BJ (cell line): ENCODE measurements around the gene RGS9. TPM values are rescaled to one million over a fixed set of nuclear protein-coding genes. Genes with fewer than 3 reads are reported as not detected.
A peak's percentile ranks its signal among the peaks of the same experiment; 100 is the strongest.

ENCODE experiments used
- CTCF ChIA-PET: fragments of 350-600 bp; formaldehyde crosslinking; extraction: SDS; loops from one replicate; lab custom pipeline; 2021; ENCODE audit warnings: antibody characterized with exemption, inconsistent platforms; lab: Yijun Ruan, JAX
- POLR2A ChIA-PET: fragments of 300-600 bp; sonication (Branson Sonifier 250); formaldehyde crosslinking; extraction: SDS; loops from one replicate; lab custom pipeline; 2021; ENCODE audit warnings: antibody characterized with exemption; lab: Charles Lee
- DNase-seq: peaks from one replicate; pipeline ENCODE4 v3.0.0-alpha.2; 2011; ENCODE audit warnings: low read depth
- H3K27me3 ChIP-seq: 2 replicates; pipeline ENCODE4 v1.6.0; 2011; ENCODE audit warnings: low read length; ENCODE audit not compliant: control insufficient read depth, insufficient read depth
- H3K36me3 ChIP-seq: 2 replicates; pipeline ENCODE4 v1.5.1; 2011; ENCODE audit warnings: low read length; ENCODE audit not compliant: control insufficient read depth, insufficient read depth
- H3K4me3 ChIP-seq: 2 replicates; pipeline ENCODE4 v1.5.1; 2011; ENCODE audit warnings: low read depth, mild to moderate bottlenecking, control low read depth, low read length
- polyA plus RNA-seq: library from polyadenylated mRNA; depleted of rRNA; stranded (reverse); fragments of >200 nt; gene quantifications from 2 replicates; pipeline ENCODE4 v1.2.3, GENCODE V29; 2011
- TF ChIP-seq, protein P1 (sequence below): IDR thresholded peaks from 2 replicates; pipeline ENCODE4 v1.5.1; 2011; ENCODE audit warnings: low read depth, mild to moderate bottlenecking, control low read depth, inconsistent platforms, low read length, moderate library complexity; ENCODE audit not compliant: insufficient read depth

The RGS9 gene
- polyA plus RNA-seq, 1 experiment: 1.6 TPM

DNA sequence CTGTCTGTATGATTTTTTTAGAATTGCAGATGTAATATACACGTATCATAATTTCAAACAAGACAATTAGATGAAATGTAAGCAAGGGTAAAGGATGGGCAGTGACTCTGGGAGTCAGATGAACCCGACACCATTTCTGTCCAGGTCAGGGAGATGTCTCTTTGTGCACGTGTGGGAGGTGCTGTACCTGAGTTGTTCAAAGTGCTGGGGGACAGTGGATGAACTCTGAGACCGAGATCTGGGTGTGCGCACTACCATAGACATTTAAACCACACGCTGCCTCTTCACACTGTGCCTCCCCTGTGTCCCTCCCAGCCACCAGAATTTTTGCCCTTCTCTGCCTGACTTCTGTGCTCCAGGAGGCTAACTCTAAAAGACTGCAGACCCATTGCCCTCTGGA, 5.9 kb upstream of the RGS9 start:
- Histone ChIP-seq H3K4me3 (no peak overlapping the region), H3K36me3 (no peaks in the 10 kb centered on the region), H3K27me3 (peaks cover 3% of the 10 kb centered on the region)
- ChIA-PET CTCF (interaction anchor here (1.3 kb wide), 1 partner anchor 31 kb away, joined by 3 read pairs; no protein-coding TSS in a partner anchor), POLR2A (interaction anchor here (0.5 kb wide), 1 partner anchor 8 kb away, joined by 3 read pairs; no protein-coding TSS in a partner anchor)
- no peak for DNase-seq
- TF ChIP-seq, protein P1, sequence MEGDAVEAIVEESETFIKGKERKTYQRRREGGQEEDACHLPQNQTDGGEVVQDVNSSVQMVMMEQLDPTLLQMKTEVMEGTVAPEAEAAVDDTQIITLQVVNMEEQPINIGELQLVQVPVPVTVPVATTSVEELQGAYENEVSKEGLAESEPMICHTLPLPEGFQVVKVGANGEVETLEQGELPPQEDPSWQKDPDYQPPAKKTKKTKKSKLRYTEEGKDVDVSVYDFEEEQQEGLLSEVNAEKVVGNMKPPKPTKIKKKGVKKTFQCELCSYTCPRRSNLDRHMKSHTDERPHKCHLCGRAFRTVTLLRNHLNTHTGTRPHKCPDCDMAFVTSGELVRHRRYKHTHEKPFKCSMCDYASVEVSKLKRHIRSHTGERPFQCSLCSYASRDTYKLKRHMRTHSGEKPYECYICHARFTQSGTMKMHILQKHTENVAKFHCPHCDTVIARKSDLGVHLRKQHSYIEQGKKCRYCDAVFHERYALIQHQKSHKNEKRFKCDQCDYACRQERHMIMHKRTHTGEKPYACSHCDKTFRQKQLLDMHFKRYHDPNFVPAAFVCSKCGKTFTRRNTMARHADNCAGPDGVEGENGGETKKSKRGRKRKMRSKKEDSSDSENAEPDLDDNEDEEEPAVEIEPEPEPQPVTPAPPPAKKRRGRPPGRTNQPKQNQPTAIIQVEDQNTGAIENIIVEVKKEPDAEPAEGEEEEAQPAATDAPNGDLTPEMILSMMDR: no peak

DNA sequence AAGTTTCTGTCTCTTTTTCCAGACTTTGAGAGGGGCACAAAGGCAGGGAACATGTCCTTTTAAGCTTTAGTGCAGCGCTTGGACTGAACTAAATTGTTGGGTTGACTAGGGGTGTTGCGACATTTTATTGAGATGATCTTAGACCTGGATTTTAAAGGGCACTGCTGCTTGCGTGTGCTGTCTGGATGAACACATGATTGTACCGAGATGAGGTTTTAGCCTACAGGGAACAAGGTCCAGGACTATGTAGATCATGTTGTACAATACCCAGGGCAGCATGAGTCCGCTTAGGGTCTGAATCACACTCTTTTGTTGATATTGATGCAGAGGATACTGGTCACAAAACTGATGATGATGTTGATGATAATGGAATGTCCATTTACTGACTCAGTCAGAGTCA, 5.2 kb upstream of the RGS9 start:
- ChIA-PET POLR2A (interaction anchor here (0.5 kb wide), 1 partner anchor 9 kb away, joined by 3 read pairs; no protein-coding TSS in a partner anchor), CTCF (interaction anchor here (0.6 to 0.7 kb wide), 2 partner anchors 18 to 31 kb away, joined by 3 read pairs; no protein-coding TSS in a partner anchor)
- no peak overlapping the region for H3K4me3 ChIP-seq
- peaks cover 3% of the 10 kb centered on the region for H3K27me3 ChIP-seq
- TF ChIP-seq, protein P1: no peak
- peak; percentile 89 for DNase-seq
- no peaks in the 10 kb centered on the region for H3K36me3 ChIP-seq

DNA sequence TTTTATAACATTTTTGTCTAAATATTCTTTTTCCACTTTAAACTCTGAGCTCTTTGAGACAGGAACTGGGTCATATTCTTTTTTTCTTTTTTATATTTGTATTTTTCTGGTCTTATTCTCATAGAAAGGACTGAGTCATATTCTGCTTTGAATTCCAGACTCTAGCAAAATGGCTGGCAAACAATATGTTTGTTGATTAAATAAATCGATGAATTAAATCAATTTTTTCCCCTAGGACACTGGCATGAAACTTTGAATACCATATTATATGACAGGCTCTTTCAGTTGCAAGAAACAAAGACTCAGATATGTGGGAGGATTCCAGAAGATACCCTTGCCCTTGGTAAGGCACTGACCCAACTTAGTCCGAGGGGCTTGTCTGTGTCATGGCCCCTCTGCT, 3.1 kb upstream of the RGS9 start:
- ChIA-PET CTCF (interaction anchor here (0.8 to 5.5 kb wide), 4 partner anchors 18 to 34 kb away, joined by 3 to 33 read pairs (median 26); no protein-coding TSS in a partner anchor), POLR2A (no interaction called here)
- TF ChIP-seq, protein P1: no peak
- Histone ChIP-seq H3K4me3 (no peak overlapping the region), H3K36me3 (no peaks in the 10 kb centered on the region), H3K27me3 (0 out of 2 replicates have a peak, but pooled peaks cover 2% of the 10 kb centered on the region)
- no peak for DNase-seq

DNA sequence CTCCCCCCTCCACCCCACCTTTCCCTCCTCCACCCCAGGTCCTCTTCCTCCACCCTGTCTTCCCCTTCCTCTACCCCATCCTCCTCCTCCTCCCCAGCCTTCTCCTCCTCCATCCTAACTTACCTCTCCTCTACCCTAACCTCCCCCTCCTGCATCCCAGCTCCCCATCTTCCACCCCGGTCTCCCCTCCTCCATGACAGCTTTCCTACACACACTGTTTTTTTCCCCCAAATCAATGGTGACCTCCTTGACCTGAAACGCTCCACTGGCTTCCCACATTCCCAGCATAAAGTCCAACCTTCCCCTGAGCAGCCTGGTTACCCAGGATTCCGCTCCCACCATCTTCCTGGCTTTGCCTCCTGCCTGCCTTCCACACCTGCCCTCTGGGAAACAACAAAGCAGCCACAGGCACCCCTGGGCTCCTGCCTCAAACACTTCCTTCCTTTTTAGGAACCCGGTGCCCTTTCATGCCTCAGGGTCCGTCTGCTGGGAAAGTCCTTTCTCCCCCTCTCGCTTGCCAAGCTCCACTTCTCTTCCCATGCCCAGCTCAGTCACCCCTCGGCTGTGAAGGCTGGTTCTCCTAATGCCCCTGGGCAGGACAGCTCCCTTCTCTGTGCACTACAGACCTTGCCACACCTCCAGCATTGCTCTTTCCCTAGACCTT, 2.1 kb downstream of the RGS9 start:
- H3K4me3 ChIP-seq: no peak overlapping the region
- TF ChIP-seq, protein P1: no peak
- H3K36me3 ChIP-seq: no peaks in the 10 kb centered on the region
- POLR2A ChIA-PET: no interaction called here
- H3K27me3 ChIP-seq: peaks cover 13% of the 10 kb centered on the region
- CTCF ChIA-PET: interaction anchor here (0.9 to 1.7 kb wide), 3 partner anchors 8 to 39 kb away, joined by 3 to 7 read pairs (median 3); no protein-coding TSS in a partner anchor
- DNase-seq: no peak

DNA sequence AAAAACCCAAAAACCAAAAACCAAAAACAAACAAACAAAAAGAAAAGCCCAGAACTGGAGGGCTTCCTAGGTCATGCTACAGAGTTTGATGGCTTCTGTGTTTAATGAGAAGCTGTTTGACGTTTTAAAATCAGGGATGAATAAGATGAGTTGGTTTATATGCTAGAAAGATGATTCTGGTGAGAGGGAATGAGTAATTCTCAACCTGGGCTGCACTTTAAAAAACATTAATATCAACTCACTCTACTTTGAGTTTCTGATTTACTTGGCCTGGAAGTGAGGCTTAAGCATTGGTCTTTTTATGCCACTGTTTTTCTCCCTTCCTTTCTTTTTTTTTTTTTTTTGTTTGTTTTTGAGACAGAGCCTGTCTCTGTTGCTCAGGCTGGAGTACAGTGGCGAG, 5.1 kb downstream of the RGS9 start:
- CTCF ChIA-PET: no interaction called here
- TF ChIP-seq, protein P1: no peak
- Histone ChIP-seq H3K27me3 (peaks cover 18% of the 10 kb centered on the region), H3K36me3 (no peaks in the 10 kb centered on the region), H3K4me3 (no peak overlapping the region)
- POLR2A ChIA-PET: no interaction called here
- DNase-seq: no peak
